ENCODE data around the gene LRRC71. TPM values are rescaled to one million over a fixed set of nuclear protein-coding genes. Genes with fewer than 3 reads are reported as not detected.
A peak's percentile ranks its signal among the peaks of the same experiment; 100 is the strongest.

The LRRC71 gene
- polyA plus RNA-seq, 3 donors: not detected

DNA sequence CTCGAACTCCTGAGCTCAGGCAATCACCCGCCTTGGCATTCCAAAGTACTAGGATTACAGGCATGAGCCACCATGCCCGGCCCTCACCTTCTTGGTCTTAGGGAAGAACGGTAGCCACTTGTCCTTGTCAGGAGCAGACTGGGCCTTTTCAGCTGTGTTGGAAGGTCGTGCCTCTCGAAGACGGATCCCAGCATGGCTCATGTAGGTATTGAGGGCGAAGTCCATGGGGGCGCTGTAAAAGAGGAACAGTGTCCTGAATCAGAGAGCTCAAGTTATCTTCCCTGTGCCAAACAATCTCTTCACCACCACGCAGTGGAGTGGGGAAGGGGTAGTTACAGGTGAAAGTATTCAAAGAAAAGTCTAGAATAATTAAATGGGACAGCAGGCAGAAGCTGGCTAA is 35.9 kb downstream of the LRRC71 start:
- no peak for DNase-seq
- Mint-ChIP-seq H3K36me3 (peaks cover 96 to 97% of the 10 kb centered on the region in 2 donors), H3K27me3 (ENCODE audit: low read depth in 3 of 3) (no peaks in the 10 kb centered on the region), H3K9me3 (no peaks in the 10 kb centered on the region), H3K27ac (peak overlapping the region in 1 of 7 donors; percentile 8), H3K4me1 (peaks cover 2% of the 10 kb centered on the region), H3K4me3 (no peak overlapping the region)
- Histone ChIP-seq H3K4me1 (ENCODE audit: control insufficient read depth in 1 of 2, insufficient read depth in 2 of 2, low read length in 2 of 2) (peaks cover 0 to under 1% of the 10 kb centered on the region in 2 donors), H3K27ac (ENCODE audit: low read depth in 1 of 2, low read length in 2 of 2) (no peak overlapping the region), H3K4me2 (replicated peaks; ENCODE audit: extremely low read depth, low read length, poor library complexity, severe bottlenecking) (no peak overlapping the region), H3K36me3 (replicated peaks in 1 of 2; ENCODE audit: control insufficient read depth in 1 of 2, insufficient read depth in 2 of 2, low read length in 2 of 2) (peaks cover 93 to 99% of the 10 kb centered on the region in 2 donors), H2AFZ (ENCODE audit: insufficient read depth, low read depth, low read length, poor library complexity, severe bottlenecking) (no peak overlapping the region), H3K27me3 (ENCODE audit: control insufficient read depth in 2 of 2, insufficient read depth in 2 of 2, low read length in 2 of 2) (no peaks in the 10 kb centered on the region), H4K20me1 (ENCODE audit: insufficient read depth, low read length) (peaks cover 15% of the 10 kb centered on the region), H3K4me3 (replicated peaks in 1 of 3; ENCODE audit: low read depth in 2 of 3, low read length in 3 of 3) (no peak overlapping the region), H3K9me3 (replicated peaks in 1 of 2; ENCODE audit: control insufficient read depth in 1 of 2, insufficient read depth in 1 of 2, low read length in 2 of 2) (no peaks in the 10 kb centered on the region), H3K79me2 (ENCODE audit: insufficient read depth, low read length) (no peaks in the 10 kb centered on the region), H3K9ac (ENCODE audit: insufficient read depth, low read length, poor library complexity, severe bottlenecking) (no peak overlapping the region)
- intact Hi-C loops (cut with micrococcal nuclease): no loop called here
- TF ChIP-seq, protein P1, sequence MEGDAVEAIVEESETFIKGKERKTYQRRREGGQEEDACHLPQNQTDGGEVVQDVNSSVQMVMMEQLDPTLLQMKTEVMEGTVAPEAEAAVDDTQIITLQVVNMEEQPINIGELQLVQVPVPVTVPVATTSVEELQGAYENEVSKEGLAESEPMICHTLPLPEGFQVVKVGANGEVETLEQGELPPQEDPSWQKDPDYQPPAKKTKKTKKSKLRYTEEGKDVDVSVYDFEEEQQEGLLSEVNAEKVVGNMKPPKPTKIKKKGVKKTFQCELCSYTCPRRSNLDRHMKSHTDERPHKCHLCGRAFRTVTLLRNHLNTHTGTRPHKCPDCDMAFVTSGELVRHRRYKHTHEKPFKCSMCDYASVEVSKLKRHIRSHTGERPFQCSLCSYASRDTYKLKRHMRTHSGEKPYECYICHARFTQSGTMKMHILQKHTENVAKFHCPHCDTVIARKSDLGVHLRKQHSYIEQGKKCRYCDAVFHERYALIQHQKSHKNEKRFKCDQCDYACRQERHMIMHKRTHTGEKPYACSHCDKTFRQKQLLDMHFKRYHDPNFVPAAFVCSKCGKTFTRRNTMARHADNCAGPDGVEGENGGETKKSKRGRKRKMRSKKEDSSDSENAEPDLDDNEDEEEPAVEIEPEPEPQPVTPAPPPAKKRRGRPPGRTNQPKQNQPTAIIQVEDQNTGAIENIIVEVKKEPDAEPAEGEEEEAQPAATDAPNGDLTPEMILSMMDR (IDR thresholded peaks at IDR 0.05): no peak
- 100% methylated on average over 4 of the region's 10 CpGs for WGBS (ENCODE audit: insufficient coverage)

DNA sequence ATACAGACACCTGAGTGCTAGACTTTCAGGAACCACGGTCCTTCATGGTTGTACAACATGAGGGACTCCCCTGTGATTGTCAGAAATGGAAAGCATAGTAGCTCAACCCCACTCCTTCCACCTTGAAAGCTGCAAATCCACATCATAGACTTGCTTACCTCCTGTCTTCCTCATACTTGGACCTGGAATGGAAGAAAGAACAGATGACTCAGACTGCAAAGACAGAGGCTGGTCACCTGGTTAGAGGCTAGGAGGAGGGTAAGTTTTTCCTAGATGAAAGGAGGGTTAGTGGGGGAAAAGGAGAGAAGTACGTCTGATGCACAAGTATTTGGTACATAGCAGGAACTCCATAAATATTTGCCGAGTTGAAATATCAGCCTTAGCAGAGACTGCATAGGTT is 37.2 kb downstream of the LRRC71 start:
- Histone ChIP-seq H3K4me1 (ENCODE audit: control insufficient read depth in 1 of 2, insufficient read depth in 2 of 2, low read length in 2 of 2) (peaks cover 12 to 13% of the 10 kb centered on the region in 2 donors), H3K9me3 (replicated peaks in 1 of 2; ENCODE audit: control insufficient read depth in 1 of 2, insufficient read depth in 1 of 2, low read length in 2 of 2) (no peaks in the 10 kb centered on the region), H3K9ac (ENCODE audit: insufficient read depth, low read length, poor library complexity, severe bottlenecking) (no peak overlapping the region), H3K36me3 (replicated peaks in 1 of 2; ENCODE audit: control insufficient read depth in 1 of 2, insufficient read depth in 2 of 2, low read length in 2 of 2) (peaks cover 84 to 97% of the 10 kb centered on the region in 2 donors), H4K20me1 (ENCODE audit: insufficient read depth, low read length) (peaks cover 15% of the 10 kb centered on the region), H3K27me3 (ENCODE audit: control insufficient read depth in 2 of 2, insufficient read depth in 2 of 2, low read length in 2 of 2) (no peaks in the 10 kb centered on the region), H3K27ac (ENCODE audit: low read depth in 1 of 2, low read length in 2 of 2) (no peak overlapping the region), H2AFZ (ENCODE audit: insufficient read depth, low read depth, low read length, poor library complexity, severe bottlenecking) (no peak overlapping the region), H3K4me3 (replicated peaks in 1 of 3; ENCODE audit: low read depth in 2 of 3, low read length in 3 of 3) (no peak overlapping the region), H3K4me2 (replicated peaks; ENCODE audit: extremely low read depth, low read length, poor library complexity, severe bottlenecking) (no peak overlapping the region), H3K79me2 (ENCODE audit: insufficient read depth, low read length) (peaks cover 6% of the 10 kb centered on the region)
- 100% methylated on average over 1 of the region's 3 CpGs for WGBS (ENCODE audit: insufficient coverage)
- DNase-seq: no peak
- TF ChIP-seq, protein P1 (IDR thresholded peaks at IDR 0.05): no peak
- Mint-ChIP-seq H3K4me1 (peaks cover 12% of the 10 kb centered on the region), H3K4me3 (no peak overlapping the region), H3K27ac (peak overlapping the region in 2 of 7 donors; percentile 8 to 34), H3K27me3 (ENCODE audit: low read depth in 3 of 3) (no peaks in the 10 kb centered on the region), H3K36me3 (peaks cover 93 to 96% of the 10 kb centered on the region in 2 donors), H3K9me3 (no peaks in the 10 kb centered on the region)
- intact Hi-C loops (cut with micrococcal nuclease): no loop called here
